Midbrain (tissue), 1 donor: ENCODE measurements around the gene FPR2.
"Not testable (repeated sequence)": the region's sequence is repeated elsewhere in the genome, so short reads cannot be mapped to it uniquely, and the experiment has no call there.

Source experiments
- DNase-seq: peaks from one replicate; lab custom pipeline; 2025; lab: John Stamatoyannopoulos, UW

Gene FPR2

DNA sequence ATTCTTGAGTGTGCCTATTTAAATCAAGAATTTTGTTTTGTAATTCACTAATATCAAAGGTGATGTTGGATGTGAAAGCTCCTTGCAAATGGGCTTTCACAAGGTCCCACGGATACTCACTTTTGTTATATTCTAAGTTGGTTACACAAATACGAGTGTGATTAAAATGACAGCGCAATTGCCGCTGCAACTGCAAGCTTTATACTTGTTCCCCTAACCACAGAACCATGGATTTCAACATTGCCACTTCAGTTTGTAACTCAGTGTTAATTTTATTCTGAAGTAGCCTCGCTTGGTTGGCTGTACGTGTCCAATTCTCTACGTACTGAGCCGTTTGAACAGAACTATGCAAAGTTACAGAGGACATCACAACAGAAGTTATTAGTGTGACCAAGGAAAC lies 44.4 kb downstream of the FPR2 start:
- DNase-seq = not testable (repeated sequence)

DNA sequence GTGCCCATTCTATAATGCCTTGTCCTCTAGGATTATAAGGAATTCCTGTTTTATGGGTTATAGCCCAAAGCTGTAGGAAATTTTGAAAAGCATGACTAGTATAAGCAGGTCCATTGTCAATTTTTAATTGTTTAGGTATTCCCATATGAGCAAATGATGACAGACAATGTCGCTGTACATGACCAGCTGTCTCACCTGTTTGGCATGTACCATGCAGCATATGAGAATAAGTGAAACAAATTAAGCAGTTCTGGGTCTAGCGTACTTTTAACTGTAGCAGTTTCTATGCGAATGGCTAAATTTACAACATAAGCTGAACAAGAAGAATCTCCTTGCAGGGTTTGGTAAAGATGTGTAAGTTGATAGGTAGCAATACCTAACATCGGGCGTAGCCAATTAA lies 45.6 kb downstream of the FPR2 start:
- not testable (repeated sequence) for DNase-seq

- no peak for DNase-seq
Measured at GRCh38 chr19:51807111-51807701, 46.2 kb downstream of the FPR2 start.

DNA sequence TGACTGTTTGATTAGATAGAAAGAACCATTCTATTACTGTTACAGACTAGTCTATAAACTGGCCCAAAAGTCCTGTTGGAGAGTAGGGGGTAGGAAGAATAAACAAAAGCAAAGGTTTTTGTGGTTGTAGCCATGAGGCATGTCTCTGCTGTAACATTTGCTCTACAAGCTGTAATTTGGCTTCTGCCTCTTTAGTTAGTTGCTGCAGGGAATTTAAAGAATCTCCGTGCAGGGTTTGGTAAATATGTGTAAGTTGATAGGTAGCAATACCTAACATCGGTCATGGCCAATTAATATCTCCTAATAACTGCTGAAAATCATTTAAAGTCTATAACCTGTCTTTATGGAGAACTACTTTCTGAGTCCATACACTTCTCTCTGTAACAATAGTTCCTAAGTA lies 46.9 kb downstream of the FPR2 start:
- no peak for DNase-seq

DNA sequence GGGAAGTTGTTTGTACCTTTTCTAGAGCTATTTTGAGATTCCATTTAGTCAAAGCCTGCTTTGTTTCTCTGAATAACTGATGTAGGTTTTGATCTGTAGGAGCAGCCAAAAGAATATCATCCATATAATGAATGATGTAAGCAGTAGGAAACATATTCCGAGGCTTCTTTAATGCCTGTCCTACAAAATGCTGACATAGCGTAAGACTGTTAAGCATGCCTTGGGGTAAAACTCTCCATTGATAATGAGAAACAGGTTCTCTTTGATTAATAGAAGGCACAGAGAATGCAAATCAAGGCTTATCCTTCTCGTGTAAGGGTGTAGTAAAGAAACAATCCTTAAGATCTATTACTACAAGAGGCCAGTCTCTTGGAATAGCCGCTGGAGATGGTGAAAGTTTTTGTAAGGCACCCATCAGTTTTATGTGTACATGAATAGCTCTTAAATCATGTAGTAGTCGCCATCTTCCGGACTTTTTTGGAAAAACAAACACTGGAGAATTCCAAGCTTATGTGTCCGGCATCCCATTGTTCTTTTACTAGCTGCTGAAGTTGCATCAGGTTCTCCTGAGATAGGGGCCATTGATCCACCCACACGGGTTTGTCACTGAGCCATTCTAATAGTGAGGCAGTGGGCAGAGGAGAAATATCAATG lies 47.5 kb downstream of the FPR2 start:
- DNase-seq = no peak

GRCh38 chr19:51809787-51810186 lies 48.8 kb downstream of the FPR2 start:
- no peak for DNase-seq

DNA sequence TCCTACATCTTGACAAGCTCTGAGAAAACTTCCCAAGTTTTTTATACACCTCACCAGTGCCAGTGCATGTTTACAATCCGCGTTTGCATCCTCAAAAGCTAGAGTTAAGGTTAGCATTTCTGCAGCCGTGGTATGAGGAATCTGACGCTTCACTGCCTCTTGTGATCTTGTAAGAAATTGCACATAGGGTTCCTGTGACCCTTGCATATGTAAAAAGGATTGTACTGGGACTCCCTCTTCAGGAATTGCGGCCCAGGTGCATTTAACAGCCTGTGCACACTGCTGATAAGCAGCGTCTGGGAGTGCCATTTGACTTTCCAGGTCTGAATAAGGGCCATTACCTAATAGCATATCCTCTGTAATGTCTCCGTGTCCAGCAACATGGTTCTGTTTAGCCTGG lies 49.2 kb downstream of the FPR2 start:
- DNase-seq = no peak

DNA sequence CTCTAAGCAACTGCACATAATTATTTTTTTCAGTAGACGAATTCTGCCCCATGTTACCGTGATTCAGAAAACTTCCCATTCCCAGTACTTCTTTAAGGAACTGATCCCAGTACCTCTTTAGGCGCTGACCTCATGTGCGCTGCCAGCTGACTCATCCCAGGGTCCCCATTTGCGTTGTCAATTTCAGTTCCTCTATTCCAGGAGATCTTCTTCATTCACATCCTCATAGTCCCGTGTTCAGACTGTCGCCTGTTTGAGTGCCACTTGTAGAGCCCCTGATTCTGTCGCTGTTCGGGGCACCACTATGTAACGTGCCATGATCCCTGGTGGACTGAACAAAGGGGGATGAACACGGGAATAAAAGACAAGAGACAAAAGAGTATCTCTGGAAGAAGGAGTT lies 50.4 kb downstream of the FPR2 start:
- peak; percentile 29 for DNase-seq

GRCh38 chr19:51815043-51815442 lies 54.1 kb downstream of the FPR2 start:
- DNase-seq = no peak

DNA sequence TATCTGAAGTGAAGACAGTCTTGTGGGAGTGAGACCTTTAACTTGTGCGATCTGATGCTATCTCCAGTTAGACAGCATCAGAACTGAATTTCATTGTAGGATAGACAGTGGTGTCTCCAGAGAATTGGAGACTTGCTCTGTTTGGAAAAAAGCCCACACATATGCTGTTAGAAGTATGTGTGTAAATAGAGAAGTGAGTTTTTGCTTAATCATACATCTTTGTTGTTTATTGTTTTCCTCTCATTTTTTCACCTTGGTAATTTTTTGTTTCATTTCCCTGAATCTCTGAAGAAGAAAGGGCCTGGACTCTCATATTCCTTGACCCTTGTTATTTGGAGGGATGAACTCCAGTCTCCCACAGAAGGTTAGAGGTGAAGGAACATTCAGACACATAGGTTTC lies 55.7 kb downstream of the FPR2 start:
- DNase-seq = no peak

DNA sequence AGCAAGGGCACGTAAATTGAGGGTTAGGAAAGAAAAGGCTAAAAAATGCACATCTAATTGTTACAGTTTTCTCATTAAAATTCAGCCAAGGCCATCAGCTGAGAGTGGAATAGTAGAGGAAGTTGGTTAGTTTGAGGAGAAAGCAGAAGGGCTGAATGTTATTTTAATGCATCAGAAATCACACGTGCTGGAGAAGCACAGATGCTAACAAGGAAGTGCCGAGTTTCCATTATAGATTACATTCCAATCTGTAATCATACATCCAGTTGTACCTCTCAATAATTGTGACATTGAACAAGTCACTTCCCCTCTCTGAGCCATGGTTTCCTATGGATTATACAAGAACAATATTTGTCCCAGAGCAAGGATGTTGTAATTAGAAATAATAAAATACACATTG lies 59.0 kb downstream of the FPR2 start:
- DNase-seq = no peak
